ENCODE results near the gene TIGD2. TPM values are rescaled to one million over a fixed set of nuclear protein-coding genes. Genes with fewer than 3 reads are reported as not detected.

Gene TIGD2
- total and polyA plus RNA-seq, 2 experiments from 2014 or later = 2.1 to 6.7 TPM

- Histone ChIP-seq H3F3A (replicated peaks; ENCODE audit: low read depth) (no peaks in the 10 kb centered on the region), H3K4me1 (ENCODE audit: insufficient read depth) (no peaks in the 10 kb centered on the region), H3K4me2 (no peak overlapping the region), H3K79me2 (replicated peaks; ENCODE audit: insufficient read depth) (no peaks in the 10 kb centered on the region), H3K4me3 (no peak overlapping the region), H4K20me1 (replicated peaks; ENCODE audit: insufficient read depth) (no peaks in the 10 kb centered on the region), H3K27me3 (ENCODE audit: insufficient read depth) (no peaks in the 10 kb centered on the region), H3K9me2 (ENCODE audit: insufficient read depth) (no peaks in the 10 kb centered on the region), H3K27ac (ENCODE audit: low read depth) (no peak overlapping the region), H2AFZ (no peak overlapping the region), H3K36me3 (ENCODE audit: insufficient read depth) (no peaks in the 10 kb centered on the region)
- ATAC-seq = no peak
- DNase-seq (ENCODE audit: low spot score) = no peak
- H3K9me3 Mint-ChIP-seq = no peaks in the 10 kb centered on the region
- no peak overlapping the region for H3K27ac Mint-ChIP-seq
- TF ChIP-seq EZH2phosphoT487 (IDR thresholded peaks at IDR 0.05; ENCODE audit: unreplicated experiment) (no peak), CREB1 (CRISPR knock-in tag; IDR thresholded peaks at IDR 0.05; ENCODE audit: low read depth) (no peak), NANOG (IDR thresholded peaks at IDR 0.05; ENCODE audit: borderline replicate concordance) (no peak), REST (IDR thresholded peaks at IDR 0.05; ENCODE audit: unreplicated experiment) (no peak), ETS1 (IDR thresholded peaks at IDR 0.05) (no peak), JUNB (IDR thresholded peaks at IDR 0.05; ENCODE audit: unreplicated experiment) (no peak), ZNF462 (CRISPR knock-in tag; IDR thresholded peaks at IDR 0.05) (no peak), CTCF (conservative IDR thresholded peaks at IDR 0.05; ENCODE audit: low read depth in 2 of 2) (no peak), ZNF331 (CRISPR knock-in tag; IDR thresholded peaks at IDR 0.05; ENCODE audit: low read depth) (no peak), ZNF114 (CRISPR knock-in tag; IDR thresholded peaks at IDR 0.05) (no peak), EZH2 (IDR thresholded peaks at IDR 0.05; ENCODE audit: low read depth, unreplicated experiment) (no peak)
- peaks cover 14% of the 10 kb centered on the region for H3K4me1 Mint-ChIP-seq
- no peaks in the 10 kb centered on the region for H3K36me3 Mint-ChIP-seq (ENCODE audit: low read depth)
- no peak overlapping the region for H3K4me3 Mint-ChIP-seq
- peaks cover 2% of the 10 kb centered on the region for H3K27me3 Mint-ChIP-seq (ENCODE audit: insufficient read depth, low read depth, poor library complexity)
Observed at GRCh38 chr4:89134775-89135319, 23.5 kb downstream of the TIGD2 start.

All from GM23338 (cell line).